Duodenal mucosa (tissue), 2 donors: ENCODE data around the gene EPOP.
"Not testable (repeated sequence)": the region's sequence is repeated elsewhere in the genome, so short reads cannot be mapped to it uniquely, and the experiment has no call there.

Source experiments
- H3K27ac ChIP-seq: one replicate; pipeline ENCODE4 v1.7.0; 2013; ENCODE audit warnings: low read depth, low read length
- H3K27me3 ChIP-seq, 2 donors: one replicate each; pipeline ENCODE4 v1.7.0; 2013; ENCODE audit warnings: low read length in 2 of 2, control low read depth in 1 of 2; ENCODE audit not compliant: insufficient read depth in 2 of 2, control insufficient read depth in 1 of 2
- H3K36me3 ChIP-seq, 2 donors: one replicate each; pipeline ENCODE4 v1.7.0; 2013; ENCODE audit warnings: low read length in 2 of 2, control low read depth in 1 of 2; ENCODE audit not compliant: insufficient read depth in 2 of 2, control insufficient read depth in 1 of 2
- H3K4me1 ChIP-seq, 2 donors: one replicate each; pipeline ENCODE4 v1.7.0; 2013; ENCODE audit warnings: low read length in 2 of 2, control low read depth in 1 of 2; ENCODE audit not compliant: insufficient read depth in 2 of 2, control insufficient read depth in 1 of 2
- H3K4me3 ChIP-seq, 2 donors: one replicate each; pipeline ENCODE4 v1.7.0; 2013; ENCODE audit warnings: low read length in 2 of 2, low read depth in 1 of 2
- H3K9ac ChIP-seq, 2 donors: one replicate each; pipeline ENCODE4 v1.7.0; 2013; ENCODE audit warnings: low read length in 2 of 2, low read depth in 1 of 2
- H3K9me3 ChIP-seq, 2 donors: one replicate each; pipeline ENCODE4 v1.7.0; 2013; ENCODE audit warnings: low read length in 2 of 2, control low read depth in 1 of 2; ENCODE audit not compliant: control insufficient read depth in 1 of 2

Gene EPOP

DNA sequence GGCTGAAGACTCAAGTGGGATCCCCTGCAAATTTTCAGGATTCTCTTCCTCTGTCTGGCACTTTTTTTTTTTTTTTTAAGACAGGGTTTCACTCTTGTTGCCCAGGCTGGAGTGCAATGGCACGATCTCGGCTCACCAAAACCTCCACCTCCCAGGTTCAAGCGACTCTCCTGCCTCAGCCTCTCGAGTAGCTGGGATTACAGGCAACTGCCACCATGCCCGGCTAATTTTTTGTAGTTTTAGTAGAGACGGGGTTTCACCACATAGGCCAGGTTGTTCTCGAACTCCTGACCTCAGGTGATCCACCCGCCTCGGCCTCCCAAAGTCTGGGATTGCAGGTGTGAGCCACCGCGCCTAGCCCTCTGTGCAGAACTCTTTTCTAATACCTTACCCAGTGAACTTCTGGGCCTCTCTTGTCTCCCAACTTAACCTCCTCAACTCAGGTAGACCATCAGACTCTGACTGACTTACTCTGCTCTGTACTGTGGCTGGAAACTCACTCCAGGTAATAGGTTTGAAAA is 24.0 kb downstream of the EPOP start:
- H3K4me1 ChIP-seq, H3K27ac ChIP-seq, H3K9ac ChIP-seq, H3K9me3 ChIP-seq, H3K36me3 ChIP-seq, H3K4me3 ChIP-seq: not testable (repeated sequence)
- peaks cover 10% of the 10 kb centered on the region in 2 donors for H3K27me3 ChIP-seq

DNA sequence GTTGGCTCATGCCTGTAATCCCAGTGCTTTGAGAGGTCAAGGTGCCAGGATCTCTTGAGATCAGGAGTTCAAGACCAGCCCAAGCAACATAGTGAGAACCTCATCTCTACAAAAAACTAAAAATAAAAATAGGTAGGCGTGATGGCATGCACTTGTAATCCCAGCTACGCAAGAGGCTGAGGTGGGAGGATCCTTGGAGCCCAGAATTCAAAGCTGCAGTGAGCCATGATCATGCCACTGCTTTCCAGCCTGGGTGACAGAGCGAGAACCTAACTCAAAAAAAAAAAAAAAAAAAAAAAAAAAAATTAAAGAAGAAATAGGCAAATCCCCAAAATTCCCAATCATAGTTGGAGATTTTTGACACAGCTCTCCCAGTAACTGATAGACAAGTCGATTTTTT is 36.8 kb downstream of the EPOP start:
- Histone ChIP-seq H3K36me3 (no peaks in the 10 kb centered on the region), H3K27me3 (no peaks in the 10 kb centered on the region), H3K4me3 (no peak overlapping the region), H3K9me3 (no peaks in the 10 kb centered on the region), H3K4me1 (no peaks in the 10 kb centered on the region), H3K27ac (no peak overlapping the region), H3K9ac (no peak overlapping the region)

DNA sequence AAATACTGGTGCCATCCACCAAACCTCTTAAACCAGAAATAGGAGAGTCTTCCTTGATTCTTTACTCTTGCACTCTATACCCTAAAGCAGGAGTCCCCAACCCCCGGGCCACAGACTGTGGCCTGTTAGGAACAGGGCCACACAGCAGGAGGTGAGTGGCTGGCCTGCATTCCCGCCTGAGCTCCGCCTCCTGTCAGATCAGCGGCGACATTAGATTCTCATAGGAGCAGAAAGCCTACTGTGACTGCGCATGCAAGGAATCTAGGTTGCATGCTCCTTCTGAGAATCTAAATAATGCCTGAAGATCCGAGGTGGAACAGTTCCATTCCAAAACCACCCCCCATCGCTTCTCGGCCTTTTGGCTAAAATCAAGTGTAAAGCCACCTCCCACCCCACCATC is 38.7 kb downstream of the EPOP start:
- no peaks in the 10 kb centered on the region for H3K9me3 ChIP-seq
- H3K4me1 ChIP-seq, result no peaks in the 10 kb centered on the region
- H3K27ac ChIP-seq, result no peak overlapping the region
- no peak overlapping the region for H3K9ac ChIP-seq
- H3K36me3 ChIP-seq, result no peaks in the 10 kb centered on the region
- H3K27me3 ChIP-seq, result no peaks in the 10 kb centered on the region
- H3K4me3 ChIP-seq, result no peak overlapping the region

DNA sequence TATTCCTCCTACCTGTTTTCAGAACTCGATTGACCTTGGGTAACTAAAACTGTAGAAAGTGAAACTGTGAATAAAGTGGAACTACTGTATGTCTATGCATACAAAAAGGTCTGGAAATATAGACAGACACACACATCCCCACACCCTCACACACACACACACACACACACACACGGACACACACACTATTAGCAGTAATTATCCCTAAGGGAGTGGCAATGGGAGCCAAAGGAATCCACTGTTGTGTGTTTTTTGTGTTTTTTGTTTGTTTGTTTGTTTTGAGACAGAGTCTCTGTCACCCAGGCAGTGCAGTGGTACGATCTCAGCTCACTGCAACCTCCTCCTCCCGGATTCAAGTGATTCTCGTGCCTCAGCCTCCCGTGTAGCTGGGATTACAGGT is 42.4 kb downstream of the EPOP start:
- Histone ChIP-seq H3K4me3 (no peak overlapping the region), H3K9me3 (no peaks in the 10 kb centered on the region), H3K36me3 (no peaks in the 10 kb centered on the region), H3K27ac (no peak overlapping the region), H3K9ac (no peak overlapping the region), H3K27me3 (no peaks in the 10 kb centered on the region), H3K4me1 (no peaks in the 10 kb centered on the region)

DNA sequence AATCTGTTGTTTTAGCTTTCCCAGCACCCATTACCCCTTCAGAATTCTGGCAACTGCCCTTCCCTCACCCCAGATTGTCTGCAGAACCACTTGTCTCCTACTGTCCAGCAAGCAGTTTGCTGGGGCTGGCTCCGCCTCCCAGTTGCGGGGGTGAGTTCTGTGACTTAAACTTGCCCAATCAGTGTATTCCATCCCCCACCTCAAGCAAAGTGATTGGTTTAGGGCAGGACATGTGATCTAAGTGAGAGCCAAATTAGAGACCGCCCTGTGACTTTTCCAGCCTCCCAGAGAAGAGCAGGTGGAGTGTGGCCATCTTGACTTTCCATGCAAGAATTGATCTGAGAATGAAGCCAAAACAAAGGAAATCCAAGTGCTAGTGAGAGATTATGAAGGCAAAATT is 46.3 kb downstream of the EPOP start:
- H3K27ac ChIP-seq, result no peak overlapping the region
- H3K27me3 ChIP-seq, result no peaks in the 10 kb centered on the region

DNA sequence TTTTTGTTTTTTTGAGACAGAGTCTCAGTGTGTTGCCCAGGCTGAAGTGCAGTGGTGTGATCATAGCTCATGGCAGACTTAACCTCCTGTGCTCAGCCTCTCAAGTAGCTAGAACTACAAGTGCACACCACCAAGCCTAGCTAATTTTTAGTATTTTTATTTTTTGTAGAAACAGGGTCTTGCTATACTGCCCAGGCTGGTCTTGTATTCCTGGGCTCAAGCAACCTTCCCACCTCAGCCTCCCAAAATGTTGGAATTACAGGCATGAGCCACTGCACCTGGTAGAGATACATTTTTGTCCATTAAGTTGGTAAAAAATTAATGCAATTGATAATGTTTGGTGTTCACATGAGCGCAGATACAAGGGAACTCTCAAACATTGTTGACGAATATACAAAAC is 46.8 kb downstream of the EPOP start:
- Histone ChIP-seq H3K9ac (no peak overlapping the region), H3K27ac (no peak overlapping the region), H3K4me3 (no peak overlapping the region), H3K9me3 (no peaks in the 10 kb centered on the region), H3K4me1 (no peaks in the 10 kb centered on the region), H3K36me3 (no peaks in the 10 kb centered on the region), H3K27me3 (no peaks in the 10 kb centered on the region)

More for the DNA sequence above, 46.3 kb downstream of the EPOP start:
- Histone ChIP-seq H3K9me3 (no peaks in the 10 kb centered on the region), H3K9ac (no peak overlapping the region), H3K4me1 (no peaks in the 10 kb centered on the region), H3K4me3 (no peak overlapping the region), H3K36me3 (no peaks in the 10 kb centered on the region)

DNA sequence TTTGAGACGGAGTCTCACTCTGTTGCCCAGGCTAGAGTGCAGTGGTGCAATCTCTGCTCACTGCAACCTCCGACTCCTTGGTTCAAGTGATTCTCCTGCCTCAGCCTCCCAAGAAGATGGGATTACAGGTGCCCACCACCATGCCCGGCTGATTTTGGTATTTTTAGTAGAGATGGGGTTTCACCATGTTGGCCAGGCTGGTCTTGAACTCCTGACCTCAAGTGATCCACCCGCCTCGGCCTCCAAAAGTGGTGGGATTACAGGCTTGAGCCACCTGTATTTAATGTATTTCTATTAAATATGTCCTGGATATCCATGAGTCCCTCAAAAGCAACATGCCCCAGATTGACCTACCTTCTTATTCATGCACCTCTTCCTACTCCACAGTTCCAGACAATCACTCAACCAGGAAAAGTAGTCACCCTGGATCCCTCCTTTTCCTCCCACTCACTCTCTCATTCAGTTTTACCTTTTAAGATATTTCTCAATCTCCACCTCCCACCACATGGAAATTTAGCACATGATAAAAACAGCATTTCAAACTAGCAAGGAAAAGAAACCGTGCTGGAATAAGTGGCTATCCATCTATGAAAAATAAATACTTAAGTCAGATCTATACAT is 48.0 kb downstream of the EPOP start:
- H3K9ac ChIP-seq, H3K27ac ChIP-seq, H3K27me3 ChIP-seq, H3K9me3 ChIP-seq, H3K36me3 ChIP-seq, H3K4me3 ChIP-seq, H3K4me1 ChIP-seq: not testable (repeated sequence)

DNA sequence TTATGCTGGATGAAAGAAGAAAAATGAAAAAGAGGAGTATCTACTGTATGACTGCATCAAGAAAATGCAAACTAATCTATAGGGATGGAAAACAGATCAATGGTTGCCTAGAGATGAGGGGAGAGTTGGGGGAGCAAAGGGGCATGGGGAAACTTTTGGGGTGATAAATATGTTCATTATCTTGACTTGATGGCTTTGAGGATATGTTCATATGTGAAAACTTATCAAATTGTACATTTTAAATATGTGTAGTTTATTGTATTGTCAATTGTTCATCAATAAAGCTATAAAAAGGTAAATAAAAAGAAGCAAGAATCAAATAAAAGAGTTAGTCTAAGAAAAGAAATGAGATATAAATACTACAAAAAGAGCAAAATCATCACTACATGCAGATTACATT is 49.3 kb downstream of the EPOP start:
- peaks cover 0 to 3% of the 10 kb centered on the region in 2 donors for H3K27me3 ChIP-seq
- no peak overlapping the region for H3K4me3 ChIP-seq
- H3K36me3 ChIP-seq, result no peaks in the 10 kb centered on the region
- no peaks in the 10 kb centered on the region for H3K9me3 ChIP-seq
- H3K9ac ChIP-seq, result no peak overlapping the region
- H3K27ac ChIP-seq, result no peak overlapping the region
- H3K4me1 ChIP-seq, result no peaks in the 10 kb centered on the region

DNA sequence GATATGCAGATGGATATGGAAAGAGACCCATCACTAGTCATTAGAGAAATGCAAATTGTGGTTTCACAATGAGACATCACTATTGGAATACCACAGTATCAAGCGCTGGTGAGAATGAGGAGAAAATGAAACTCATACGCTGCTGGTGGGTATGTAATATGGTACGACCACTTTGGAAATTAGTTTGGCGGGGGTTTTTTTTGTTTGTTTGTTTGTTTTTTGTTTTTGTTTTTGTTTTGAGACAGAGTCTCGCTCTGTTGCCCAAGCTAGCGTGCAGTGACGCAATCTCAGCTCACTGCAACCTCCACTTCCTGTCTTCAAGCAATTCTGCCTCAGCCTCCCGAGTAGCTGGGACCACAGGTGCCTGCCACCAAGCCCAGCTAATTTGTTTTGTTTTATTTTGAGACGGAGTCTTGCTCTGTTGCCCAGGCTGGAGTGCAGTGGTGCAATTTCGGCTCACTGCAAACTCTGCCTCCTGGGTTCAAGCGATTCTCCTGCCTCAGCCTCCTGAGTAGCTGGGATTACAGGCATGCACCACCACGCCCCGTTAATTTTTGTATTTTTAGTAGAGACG is 49.9 kb downstream of the EPOP start:
- H3K36me3 ChIP-seq, H3K9me3 ChIP-seq, H3K27ac ChIP-seq, H3K27me3 ChIP-seq, H3K4me1 ChIP-seq, H3K4me3 ChIP-seq, H3K9ac ChIP-seq: not testable (repeated sequence)
